Mucosa of descending colon (tissue), 3 donors: Measurements from ENCODE around the gene PCED1A. TPM values are rescaled to one million over a fixed set of nuclear protein-coding genes. Genes with fewer than 3 reads are reported as not detected.

Experiments
- ATAC-seq: fragments of 200-7000 bp; cut with Tn5 transposase; one replicate; pipeline ENCODE4 v1.9.1; 2020; ENCODE audit warnings: mild to moderate bottlenecking, moderate library complexity
- DNase-seq, 3 donors: peaks; one replicate each; pipeline ENCODE4 v3.0.0-alpha.2; 2020
- H3K36me3 ChIP-seq: fragments of 200-600 bp; one replicate; pipeline ENCODE4 v1.8.0; 2021; ENCODE audit warnings: low read depth, mild to moderate bottlenecking
- H3K4me1 ChIP-seq: fragments of 200-600 bp; one replicate; pipeline ENCODE4 v1.8.0; 2021; ENCODE audit warnings: low read depth, mild to moderate bottlenecking
- H3K4me3 ChIP-seq: fragments of 200-600 bp; one replicate; pipeline ENCODE4 v1.8.0; 2021; ENCODE audit warnings: mild to moderate bottlenecking
- H3K9me3 ChIP-seq: fragments of 200-600 bp; one replicate; pipeline ENCODE4 v1.8.0; 2021; ENCODE audit warnings: mild to moderate bottlenecking
- intact Hi-C, 2 donors: fragments of 100-400 bp; cut with DNase I in 1 of 2; cut with micrococcal nuclease in 1 of 2; formaldehyde crosslinking; loops; one replicate each; pipeline versions ENCODE4 v1.11.0 to v1.11.1; 2022; cut with DNase I, micrococcal nuclease
- total RNA-seq, 3 donors: library from RNA; stranded (reverse); fragmentation: NEBNext Ultra II Directional in 2 of 3; extraction: Animal tissue kit (Norgen Biotek cat#: 25700) in 2 of 3; gene quantifications; one replicate each; pipeline versions ENCODE4 v1.2.1 to v1.2.4, GENCODE V29; 2021 to 2023
- TF ChIP-seq, protein P1 (sequence below): fragments of 200-600 bp; IDR thresholded peaks from one replicate; pipeline ENCODE4 v1.8.0; 2022; ENCODE audit warnings: antibody characterized with exemption, mild to moderate bottlenecking
- donor health status: DM: no; HTN: no; CAD: no; lungs with moderate emphysema.
- donor health status: DM: no; HTN: no; CAD: no.
- donor health status: DM: no; HTN: yes; CAD: no.

PCED1A gene
- total RNA-seq, 3 donors from 2014 or later: 21.1 to 35.0 (median 29.6) TPM

DNA sequence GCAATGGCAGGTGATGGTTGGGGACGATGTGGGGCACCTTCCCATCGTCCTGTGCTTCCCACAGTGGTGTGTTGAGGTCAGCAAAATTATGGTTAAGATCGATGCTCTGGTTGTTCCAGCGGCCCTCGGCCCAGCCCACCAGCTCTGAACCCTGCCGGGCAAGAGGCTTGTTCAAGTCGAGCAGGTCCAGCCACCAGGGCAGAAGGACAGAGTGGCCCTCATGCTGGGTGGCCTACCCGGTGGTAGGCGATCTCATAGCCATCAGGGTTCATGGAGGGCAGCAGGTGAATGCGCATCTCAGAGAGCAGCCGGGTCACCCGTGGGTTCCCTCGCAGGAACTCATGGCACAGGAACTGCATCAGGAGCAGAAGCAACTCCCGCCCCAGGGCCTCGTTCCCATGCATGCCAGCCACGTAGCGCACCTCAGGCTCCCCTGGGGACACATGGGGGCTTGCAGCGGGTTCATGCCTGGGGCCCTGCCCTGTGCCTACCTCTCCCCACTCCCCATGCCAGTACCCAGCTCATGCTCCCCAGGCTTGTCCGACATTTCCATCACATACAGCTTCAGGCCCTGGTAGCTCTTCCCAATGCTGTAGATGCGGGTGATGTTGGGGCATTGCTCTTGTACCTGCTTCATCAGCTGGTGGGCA, 44.3 kb downstream of the PCED1A start:
- Histone ChIP-seq H3K4me1 (peaks cover 14% of the 10 kb centered on the region), H3K9me3 (no peaks in the 10 kb centered on the region), H3K4me3 (no peak overlapping the region), H3K36me3 (no peaks in the 10 kb centered on the region)
- intact Hi-C loops: no loop called here
- ATAC-seq (no peak), DNase-seq (no peak)
- TF ChIP-seq, protein P1, sequence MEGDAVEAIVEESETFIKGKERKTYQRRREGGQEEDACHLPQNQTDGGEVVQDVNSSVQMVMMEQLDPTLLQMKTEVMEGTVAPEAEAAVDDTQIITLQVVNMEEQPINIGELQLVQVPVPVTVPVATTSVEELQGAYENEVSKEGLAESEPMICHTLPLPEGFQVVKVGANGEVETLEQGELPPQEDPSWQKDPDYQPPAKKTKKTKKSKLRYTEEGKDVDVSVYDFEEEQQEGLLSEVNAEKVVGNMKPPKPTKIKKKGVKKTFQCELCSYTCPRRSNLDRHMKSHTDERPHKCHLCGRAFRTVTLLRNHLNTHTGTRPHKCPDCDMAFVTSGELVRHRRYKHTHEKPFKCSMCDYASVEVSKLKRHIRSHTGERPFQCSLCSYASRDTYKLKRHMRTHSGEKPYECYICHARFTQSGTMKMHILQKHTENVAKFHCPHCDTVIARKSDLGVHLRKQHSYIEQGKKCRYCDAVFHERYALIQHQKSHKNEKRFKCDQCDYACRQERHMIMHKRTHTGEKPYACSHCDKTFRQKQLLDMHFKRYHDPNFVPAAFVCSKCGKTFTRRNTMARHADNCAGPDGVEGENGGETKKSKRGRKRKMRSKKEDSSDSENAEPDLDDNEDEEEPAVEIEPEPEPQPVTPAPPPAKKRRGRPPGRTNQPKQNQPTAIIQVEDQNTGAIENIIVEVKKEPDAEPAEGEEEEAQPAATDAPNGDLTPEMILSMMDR: no peak

DNA sequence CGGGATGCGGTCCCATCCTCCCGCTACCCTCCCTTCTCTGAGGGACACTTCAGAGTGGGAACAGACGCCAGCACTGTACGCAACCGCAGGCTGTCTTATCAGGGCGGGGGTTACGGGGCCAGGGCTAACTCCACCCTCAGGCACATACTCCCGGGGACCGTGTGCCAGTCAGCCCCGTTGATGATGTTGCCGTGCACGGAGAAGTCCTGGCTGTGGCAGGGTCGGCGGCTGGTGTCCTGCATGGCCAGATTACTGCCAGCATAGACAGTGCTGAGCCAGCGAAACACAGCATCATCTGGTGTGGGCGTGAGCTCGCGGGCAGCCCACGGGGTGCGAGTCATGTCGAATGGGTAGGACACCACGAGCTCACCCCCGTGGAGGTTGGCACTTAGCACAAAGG, 45.0 kb downstream of the PCED1A start:
- TF ChIP-seq, protein P1: no peak
- intact Hi-C loops: no loop called here
- Histone ChIP-seq H3K4me1 (peaks cover 7% of the 10 kb centered on the region), H3K4me3 (no peak overlapping the region), H3K9me3 (no peaks in the 10 kb centered on the region), H3K36me3 (no peaks in the 10 kb centered on the region)
- no peak for ATAC-seq
- no peak for DNase-seq

DNA sequence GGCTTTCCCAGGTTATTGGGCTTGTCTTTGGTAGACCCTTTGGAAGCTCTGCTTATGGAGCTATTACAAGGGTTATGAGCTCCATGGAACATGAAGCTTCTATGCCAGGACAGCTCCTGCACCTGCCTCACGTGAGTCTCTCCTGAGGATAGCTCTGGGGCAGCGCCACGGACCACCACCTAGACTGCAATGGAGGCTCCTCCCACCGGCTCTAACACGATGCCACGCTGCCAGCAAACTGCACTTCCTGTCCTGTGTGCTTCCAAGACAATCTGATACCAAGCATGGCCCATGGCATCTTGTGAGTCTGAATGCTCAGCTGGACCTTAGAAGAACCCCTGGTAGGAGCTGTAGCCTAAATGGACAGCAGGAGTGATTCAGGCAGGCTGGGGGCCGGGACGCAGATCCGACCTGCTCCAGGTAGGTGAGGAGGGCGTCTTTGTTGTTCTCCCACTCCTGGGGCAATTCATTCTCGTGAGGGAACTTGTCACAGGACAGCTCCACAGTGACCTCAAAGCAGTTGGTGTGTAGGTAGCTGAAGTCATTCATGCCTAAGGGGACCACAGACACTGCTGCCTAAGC, 45.5 kb downstream of the PCED1A start:
- intact Hi-C loops: no loop called here
- Histone ChIP-seq H3K4me1 (peaks cover 2% of the 10 kb centered on the region), H3K36me3 (no peaks in the 10 kb centered on the region), H3K4me3 (no peak overlapping the region), H3K9me3 (no peaks in the 10 kb centered on the region)
- TF ChIP-seq, protein P1: no peak
- no peak for DNase-seq
- ATAC-seq: no peak

DNA sequence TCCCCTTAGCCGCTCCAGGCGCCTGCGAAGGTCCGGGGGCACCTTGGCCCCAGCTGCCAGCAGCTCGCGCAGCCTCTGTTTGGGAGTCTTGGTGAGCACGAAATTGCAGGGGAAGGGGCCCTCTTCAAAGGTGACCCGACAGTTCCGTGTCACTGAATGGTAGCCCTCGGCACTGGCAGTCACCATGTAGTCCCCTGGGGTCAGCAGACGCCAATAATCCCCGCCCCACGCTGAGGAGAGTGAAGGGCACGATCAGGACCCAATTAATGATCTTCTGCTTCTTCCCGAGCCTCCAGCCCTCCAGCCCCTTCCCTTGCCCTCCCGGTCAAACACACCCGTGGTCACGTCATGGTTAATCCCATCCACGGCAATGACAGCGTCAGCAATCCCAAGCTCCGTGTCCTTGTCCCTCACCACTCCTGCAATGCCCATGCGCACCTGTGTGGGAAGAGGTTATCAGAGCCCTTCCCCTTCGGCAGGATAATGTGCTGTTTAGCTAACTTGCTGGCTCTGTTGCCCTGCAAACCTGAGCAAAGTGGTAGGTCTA, 46.2 kb downstream of the PCED1A start:
- intact Hi-C loops: no loop called here
- no peak for ATAC-seq
- H3K4me1 ChIP-seq: no peaks in the 10 kb centered on the region
- H3K4me3 ChIP-seq: no peak overlapping the region
- no peaks in the 10 kb centered on the region for H3K9me3 ChIP-seq
- TF ChIP-seq, protein P1: no peak
- H3K36me3 ChIP-seq: no peaks in the 10 kb centered on the region
- no peak for DNase-seq

DNA sequence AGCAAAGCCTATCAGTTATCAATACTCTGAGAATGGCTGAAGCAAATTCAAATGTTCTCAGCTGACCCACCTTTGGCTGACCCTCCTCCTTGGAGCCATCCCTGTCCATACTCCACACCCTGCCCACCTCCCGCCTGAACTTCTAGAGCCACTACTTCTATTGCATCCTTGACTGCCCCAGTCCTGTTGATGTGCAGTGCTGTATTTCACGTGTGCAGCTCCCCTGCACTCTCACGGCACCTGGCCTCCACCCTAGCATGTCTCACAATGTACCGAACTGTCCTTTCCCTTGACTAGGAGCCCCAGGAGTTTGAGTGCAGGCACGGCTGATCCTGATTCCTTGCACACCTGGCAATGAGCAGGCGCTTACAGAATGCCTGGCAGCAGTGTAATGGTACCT, 47.0 kb downstream of the PCED1A start:
- Histone ChIP-seq H3K36me3 (no peaks in the 10 kb centered on the region), H3K9me3 (no peaks in the 10 kb centered on the region), H3K4me3 (no peak overlapping the region), H3K4me1 (no peaks in the 10 kb centered on the region)
- DNase-seq: no peak
- TF ChIP-seq, protein P1: no peak
- ATAC-seq: no peak
- intact Hi-C loops: no loop called here

Other genes with a start within 250 kb of the PCED1A start
- gene NOP56, start 188.0 kb downstream of the PCED1A start, total RNA-seq: 100 to 1,000 TPM in 2 of 3 donors, 10 to 100 TPM in 1; 80.8 to 116 (median 107) TPM
- 100 to 1,000 TPM; 112 to 128 (median 123) TPM for gene IDH3B, start 176.4 kb downstream of the PCED1A start, total RNA-seq
- 10 to 100 TPM in 1 of 3 donors, 1 to 10 TPM in 2; 3.6 to 53.3 (median 4.5) TPM for gene EBF4, start 147.9 kb downstream of the PCED1A start, total RNA-seq
- 1 to 10 TPM in 2 of 3 donors, not detected in 1; 1.7 to 7.1 TPM for gene CPXM1, start 40.0 kb downstream of the PCED1A start, total RNA-seq
- gene C20orf141, start 25.7 kb downstream of the PCED1A start, total RNA-seq: not detected
- gene TMEM239, start 24.3 kb downstream of the PCED1A start, total RNA-seq: not detected
- 10 to 100 TPM; 36.9 to 52.0 (median 38.5) TPM for gene VPS16, start 90 bp upstream of the PCED1A start, total RNA-seq
- gene PTPRA, start 32.8 kb upstream of the PCED1A start, total RNA-seq: 10 to 100 TPM; 39.0 to 64.7 (median 59.3) TPM
- gene GNRH2, start 203.0 kb upstream of the PCED1A start, total RNA-seq: 1 to 10 TPM in 1 of 3 donors, not detected in 2; 1.1 TPM
- 10 to 100 TPM; 29.6 to 47.9 (median 32.9) TPM for gene MRPS26, start 205.4 kb upstream of the PCED1A start, total RNA-seq
- under 1 TPM in 1 of 3 donors, not detected in 2; 0.66 TPM for gene OXT, start 231.0 kb upstream of the PCED1A start, total RNA-seq
- gene AVP, start 244.1 kb upstream of the PCED1A start, total RNA-seq: not detected